K562 (cell line): Measurements from ENCODE around the gene SPATA31C1. TPM values are rescaled to one million over a fixed set of nuclear protein-coding genes. Genes with fewer than 3 reads are reported as not detected.

Experiments
- ATAC-seq: fragments of 200-7000 bp; cut with Tn5 transposase; 3 replicates; pipeline ENCODE4 v1.9.1; 2020; ENCODE audit warnings: moderate library complexity
- BruUV-seq: library from RNA; stranded (reverse); fragments of 400-500 nt; replicated peaks from 2 replicates; lab custom pipeline; 2021; lab: Mats Ljungman, UMichigan
- CTCF ChIA-PET: fragments of 300-600 bp; formaldehyde crosslinking; extraction: SDS; loops from one replicate; lab custom pipeline; 2021; ENCODE audit warnings: low intra/inter-chr PET ratio; lab: Yijun Ruan, JAX
- POLR2A ChIA-PET: fragments of 300-600, 350-650 bp; sonication (Branson Sonifier 250); formaldehyde crosslinking; extraction: SDS; loops from one replicate; lab custom pipeline; 2021; ENCODE audit warnings: antibody characterized with exemption, inconsistent platforms; lab: Yijun Ruan, JAX
- DNase-seq, 4 experiments: peaks; one replicate each; pipeline versions ENCODE4 v3.0.0 to v3.0.0-alpha.2; 2011 to 2018; ENCODE audit warnings: low spot score in 3 of 4, mixed read lengths in 3 of 4; ENCODE audit errors: extremely low read depth in 1 of 4
- FAIRE-seq: peaks from 2 replicates; lab custom pipeline; 2011; peaks lifted over from hg19 to GRCh38; lab: Jason Lieb, UNC
- H2AFZ ChIP-seq: 2 replicates; pipeline ENCODE4 v1.6.0; 2011; ENCODE audit warnings: low read depth, low read length, control low read depth, inconsistent platforms
- H3K27ac ChIP-seq: fragments of 200-600 bp; 3 replicates; pipeline ENCODE4 v1.8.0; 2011; ENCODE audit warnings: low read depth, mild to moderate bottlenecking, control low read depth, inconsistent platforms, low read length, moderate library complexity, mixed read lengths; ENCODE audit errors: extremely low read depth
- H3K27me3 ChIP-seq, 2 experiments: fragments of 300-600 bp in 1 of 2; 2 replicates in 1 of 2; 3 replicates in 1 of 2; pipeline versions ENCODE4 v1.6.0 to v1.8.0; 2011; ENCODE audit warnings: inconsistent platforms in 2 of 2, low read length in 2 of 2, mild to moderate bottlenecking in 1 of 2, mixed read lengths in 1 of 2, moderate library complexity in 1 of 2; ENCODE audit not compliant: control insufficient read depth in 2 of 2, insufficient read depth in 2 of 2
- H3K36me3 ChIP-seq: fragments of 300-600 bp; 3 replicates; pipeline ENCODE4 v1.8.0; 2011; ENCODE audit warnings: mild to moderate bottlenecking, low read length, inconsistent platforms; ENCODE audit not compliant: control insufficient read depth, insufficient read depth
- H3K4me1 ChIP-seq, 2 experiments: fragments of 200-600 bp in 1 of 2; replicated peaks in 1 of 2; 2 replicates in 1 of 2; 3 replicates in 1 of 2; pipeline versions ENCODE4 v1.5.1 to v1.8.0; 2011; ENCODE audit warnings: inconsistent platforms in 2 of 2, low read length in 2 of 2, mild to moderate bottlenecking in 1 of 2, mixed read lengths in 1 of 2, moderate library complexity in 1 of 2; ENCODE audit not compliant: control insufficient read depth in 2 of 2, insufficient read depth in 2 of 2
- H3K4me2 ChIP-seq: 2 replicates; pipeline ENCODE4 v1.6.1; 2011; ENCODE audit warnings: low read length, control low read depth, inconsistent platforms, mixed read lengths; ENCODE audit not compliant: insufficient read depth
- H3K4me3 ChIP-seq: fragments of 200-600 bp; sonication (generic), shearing (Covaris generic); 2 replicates; pipeline ENCODE4 v1.5.1; 2016; ENCODE audit warnings: control low read depth, inconsistent platforms
- H3K79me2 ChIP-seq: fragments of 200-600 bp; 3 replicates; pipeline ENCODE4 v1.8.0; 2011; ENCODE audit warnings: low read length, inconsistent platforms; ENCODE audit not compliant: control insufficient read depth, insufficient read depth
- H3K9ac ChIP-seq, 2 experiments: 2 replicates each; pipeline versions ENCODE4 v1.6.0 to v1.6.1; 2011; ENCODE audit warnings: low read depth in 2 of 2, low read length in 2 of 2, control low read depth in 1 of 2, inconsistent platforms in 1 of 2, mild to moderate bottlenecking in 1 of 2, mixed read lengths in 1 of 2; ENCODE audit not compliant: insufficient read depth in 1 of 2
- H3K9me1 ChIP-seq: one replicate; pipeline ENCODE4 v1.6.0; 2011; ENCODE audit warnings: inconsistent platforms, mild to moderate bottlenecking, low read length, moderate library complexity; ENCODE audit not compliant: control insufficient read depth, insufficient read depth
- H3K9me3 ChIP-seq: replicated peaks from 2 replicates; pipeline ENCODE4 v1.5.1; 2011; ENCODE audit warnings: low read depth, low read length, inconsistent platforms; ENCODE audit not compliant: control insufficient read depth, insufficient read depth
- H4K20me1 ChIP-seq: replicated peaks from 2 replicates; pipeline ENCODE4 v1.6.1; 2011; ENCODE audit warnings: low read length, inconsistent platforms, mixed read lengths; ENCODE audit not compliant: control insufficient read depth, insufficient read depth
- ASH1L ChIP-seq: fragments of 450-650 bp; IDR thresholded peaks from 2 replicates; pipeline ENCODE4 v1.6.1; 2018; ENCODE audit warnings: borderline replicate concordance, mild to moderate bottlenecking, low read depth; ENCODE audit not compliant: partially characterized antibody
- BRD9 ChIP-seq: fragments of 450-650 bp; IDR thresholded peaks from 2 replicates; pipeline ENCODE4 v1.6.1; 2018; ENCODE audit warnings: low read depth; ENCODE audit not compliant: partially characterized antibody
- CBX5 ChIP-seq: IDR thresholded peaks from 2 replicates; pipeline ENCODE4 v1.6.1; 2014; ENCODE audit warnings: low read depth, borderline replicate concordance
- CREB3 ChIP-seq: fragments of 450-650 bp; conservative IDR thresholded peaks from 2 replicates; pipeline ENCODE4 v1.6.1; 2016; ENCODE audit warnings: missing genetic modification characterization, low read depth, mild to moderate bottlenecking, missing compliant biosample characterization, moderate library complexity
- CXXC5 ChIP-seq: fragments of 250-450 bp; sonication (Bioruptor Pico); IDR thresholded peaks from 2 replicates; pipeline ENCODE4 v1.8.0; 2022; ENCODE audit warnings: inconsistent platforms, mild to moderate bottlenecking, moderate library complexity
- ERF ChIP-seq: fragments of 450-650 bp; formaldehyde crosslinking; IDR thresholded peaks from 2 replicates; pipeline ENCODE4 v1.4.0; 2020; ENCODE audit warnings: mild to moderate bottlenecking, mixed read lengths
- FOXO4 ChIP-seq: fragments of 450-650 bp; formaldehyde crosslinking; IDR thresholded peaks from 2 replicates; pipeline ENCODE4 v1.4.0; 2020; ENCODE audit warnings: mild to moderate bottlenecking, moderate library complexity
- GTF2E2 ChIP-seq: fragments of 200-800 bp; sonication (Bioruptor generic); IDR thresholded peaks from 2 replicates; pipeline ENCODE4 v1.6.1; 2016; ENCODE audit warnings: missing genetic modification characterization, missing compliant biosample characterization
- IRF9 ChIP-seq: fragments of 450-650 bp; IDR thresholded peaks from 2 replicates; pipeline ENCODE4 v1.6.1; 2016; ENCODE audit warnings: missing biosample characterization, missing genetic modification characterization
- MEIS2 ChIP-seq: fragments of 450-650 bp; IDR thresholded peaks from 2 replicates; pipeline ENCODE4 v1.6.1; 2014; ENCODE audit warnings: mild to moderate bottlenecking; ENCODE audit not compliant: partially characterized antibody
- PCBP2 ChIP-seq: fragments of 200-400 bp; formaldehyde crosslinking; IDR thresholded peaks from 2 replicates; pipeline ENCODE4 v1.6.1; 2018; ENCODE audit warnings: low read length, low read depth, mild to moderate bottlenecking, moderate library complexity; ENCODE audit not compliant: poor library complexity, severe bottlenecking
- SRSF9 ChIP-seq: fragments of 200-400 bp; formaldehyde crosslinking; IDR thresholded peaks from 2 replicates; pipeline ENCODE4 v1.6.1; 2017; ENCODE audit warnings: low read depth, low read length, borderline replicate concordance
- SUPT5H ChIP-seq: fragments of 450-650 bp; IDR thresholded peaks from 2 replicates; pipeline ENCODE4 v1.6.1; 2016
- TCFL5 ChIP-seq: fragments of 250-450 bp; sonication (Bioruptor Pico); conservative IDR thresholded peaks from 2 replicates; pipeline ENCODE4 v1.6.1; 2021; ENCODE audit warnings: mild to moderate bottlenecking, moderate library complexity, matching md5 sums
- ZNF12 ChIP-seq: sonication (generic); formaldehyde crosslinking; IDR thresholded peaks from 2 replicates; pipeline ENCODE4 v1.4.0; 2020; ENCODE audit warnings: mild to moderate bottlenecking, missing genetic modification reagents
- ZNF140 ChIP-seq: fragments of 250-450 bp; sonication (Bioruptor Pico); IDR thresholded peaks from 2 replicates; pipeline ENCODE4 v1.8.0; 2021; ENCODE audit warnings: moderate library complexity, mild to moderate bottlenecking, inconsistent platforms
- ZNF445 ChIP-seq: fragments of 250-450 bp; sonication (Bioruptor Pico); IDR thresholded peaks from 2 replicates; pipeline ENCODE4 v1.4.0; 2020; ENCODE audit warnings: low read depth, mild to moderate bottlenecking, moderate library complexity
- ZNF57 ChIP-seq: fragments of 450-650 bp; formaldehyde crosslinking; IDR thresholded peaks from 2 replicates; pipeline ENCODE4 v1.4.0; 2020; ENCODE audit warnings: mild to moderate bottlenecking, moderate library complexity
- ZNF586 ChIP-seq: fragments of 450-650 bp; formaldehyde crosslinking; conservative IDR thresholded peaks from 2 replicates; pipeline ENCODE4 v1.4.0; 2020; ENCODE audit warnings: mild to moderate bottlenecking, moderate library complexity
- WGBS: fragments of 100-300 bp; shearing (Covaris generic); methylation state at CpG from one replicate; pipeline ENCODE4 v1.1.6; 2016; ENCODE audit warnings: low coverage, mixed read lengths; ENCODE audit not compliant: insufficient coverage; ENCODE audit errors: missing lambda C conversion rate; 5-methylcytosine and 5-hydroxymethylcytosine counted together
- in situ Hi-C: fragments of 300-500 bp; cut with MboI; formaldehyde crosslinking; loops from 4 replicates; pipeline ENCODE4 v1.15.0; 2018; ENCODE audit warnings: inconsistent platforms, mixed read lengths
- intact Hi-C: fragments of 100-400 bp; cut with micrococcal nuclease; formaldehyde crosslinking; loops from 2 replicates; pipeline ENCODE4 v1.14.2; 2022
- polyA plus RNA-seq, 8 experiments: library from polyadenylated mRNA; depleted of rRNA in 4 of 8; stranded (reverse) in 5 of 8; unstranded in 3 of 8; fragments of >200 nt; fragmentation: Nextera tagmentation in 2 of 8; fragmentation: Illumina TruSeq in 1 of 8; extraction: Ambion mirVana in 2 of 8; extraction: Trizol in 1 of 8; gene quantifications; 2 replicates each; pipeline versions ENCODE4 v1.2.1 to v1.2.3, GENCODE V29; 2011 to 2014; ENCODE audit warnings: inconsistent platforms in 1 of 8, missing spikeins in 1 of 8
- total RNA-seq, 7 experiments: library from RNA; depleted of rRNA in 6 of 7; stranded (reverse); fragments of >200 nt in 6 of 7; fragmentation: Illumina TruSeq in 2 of 7; extraction: Trizol in 2 of 7; gene quantifications; 2 replicates each; pipeline versions ENCODE4 v1.2.1 to v1.2.3, GENCODE V29; 2011 to 2021; ENCODE audit warnings: low replicate concordance in 1 of 7

SPATA31C1 gene
- total and polyA plus RNA-seq, 9 of the 15 experiments (the other 6 are each of a cell fraction or from before 2014, with no cell fraction given): 0.03 to 0.15 (median 0.05) TPM; not detected in 3

- no peak for TF ChIP-seq TCFL5 (CRISPR knock-in tag)
- TF ChIP-seq SRSF9: no peak
- no peak for TF ChIP-seq ZNF586 (CRISPR knock-in tag)
- TF ChIP-seq CXXC5 (CRISPR knock-in tag): no peak
- no peak for TF ChIP-seq ZNF12 (CRISPR knock-in tag)
- TF ChIP-seq CBX5: no peak
- TF ChIP-seq IRF9 (tag): no peak
- no peak for TF ChIP-seq ZNF57 (CRISPR knock-in tag)
- TF ChIP-seq PCBP2: no peak
Observed at GRCh38 chr9:87868175-87868574, 49.6 kb upstream of the SPATA31C1 start (continued).

- no peak overlapping the region for H3K9ac ChIP-seq
- FAIRE-seq: no peak
- ATAC-seq: no peak
- H3K27me3 ChIP-seq: peaks cover 5 to 31% of the 10 kb centered on the region in 2 experiments; a peak in 4 of 5 replicates
- ChIA-PET CTCF (no interaction called here), POLR2A (no interaction called here)
- no peak overlapping the region for H2AFZ ChIP-seq
- H4K20me1 ChIP-seq: no peaks in the 10 kb centered on the region
- 3% methylated on average over 3 of the region's 3 CpGs for WGBS
- H3K79me2 ChIP-seq: no peaks in the 10 kb centered on the region
- in situ Hi-C loops (no loop called here), intact Hi-C loops (no loop called here)
- H3K9me3 ChIP-seq: no peaks in the 10 kb centered on the region
- H3K9me1 ChIP-seq: no peaks in the 10 kb centered on the region
- DNase-seq: no peak
- H3K4me2 ChIP-seq: no peak overlapping the region
- H3K4me1 ChIP-seq: no peaks in the 10 kb centered on the region; a peak in 2 of 5 replicates
- H3K27ac ChIP-seq: no peak overlapping the region
- H3K36me3 ChIP-seq: no peaks in the 10 kb centered on the region
- H3K4me3 ChIP-seq: no peak overlapping the region
- BruUV-seq: no TSS peak
- TF ChIP-seq GTF2E2 (tag) (no peak), FOXO4 (CRISPR knock-in tag) (no peak), ASH1L (no peak), ZNF140 (CRISPR knock-in tag) (no peak), SUPT5H (no peak), BRD9 (no peak), ERF (no peak), MEIS2 (no peak), CREB3 (tag) (no peak), ZNF445 (CRISPR knock-in tag) (no peak)
Observed at GRCh38 chr9:87868635-87869034, 49.1 kb upstream of the SPATA31C1 start.
